Cardiac atrium fibroblast (primary cell): Measurements from ENCODE around the gene SLC1A5. TPM values are rescaled to one million over a fixed set of nuclear protein-coding genes. Genes with fewer than 3 reads are reported as not detected.

ENCODE experiments used
- total RNA-seq: library from RNA; depleted of rRNA; stranded (reverse); fragments of >200 nt; gene quantifications from 2 replicates; pipeline ENCODE4 v1.2.3, GENCODE V29; 2015

Gene SLC1A5
- total RNA-seq: 287 and 295 TPM in 2 replicates

GRCh38 chr19:46788262-46788967 is at the start of gene SLC1A5:
Gene SLC1A5 (minus strand): TSS chr19:46788594. CDS start chr19:46787965, 629 bp downstream.

GRCh38 chr19:46746281-46747057 is 41.9 kb downstream of the SLC1A5 start, which contains the start of gene STRN4:
Gene STRN4 (minus strand): TSS chr19:46746450. CDS start chr19:46746430, 20 bp downstream.

GRCh38 chr19:46745521-46746280 is 42.7 kb downstream of the SLC1A5 start, which contains the start of gene FKRP:
Gene FKRP (plus strand): TSS chr19:46746057. CDS start chr19:46755451, 9,394 bp downstream.

Other genes starting within 250 kb of the SLC1A5 start
- 207 and 293 TPM in 2 replicates for gene CALM3, start 187.3 kb downstream of the SLC1A5 start, total RNA-seq
- 25.4 and 33.9 TPM in 2 replicates for gene PTGIR, start 163.5 kb downstream of the SLC1A5 start, total RNA-seq
- gene GNG8, start 152.4 kb downstream of the SLC1A5 start, total RNA-seq: not detected in 2 replicates
- gene DACT3, start 127.4 kb downstream of the SLC1A5 start, total RNA-seq: 6.0 and 7.8 TPM in 2 replicates
- 12.2 and 17.5 TPM in 2 replicates for gene PRKD2, start 71.5 kb downstream of the SLC1A5 start, total RNA-seq
- 20.8 and 22.2 TPM in 2 replicates for gene FKRP, start 42.5 kb downstream of the SLC1A5 start, total RNA-seq
- 68.2 and 76.5 TPM in 2 replicates for gene STRN4, start 42.1 kb downstream of the SLC1A5 start, total RNA-seq
- 295 and 351 TPM in 2 replicates for gene AP2S1, start 62.3 kb upstream of the SLC1A5 start, total RNA-seq
- gene ARHGAP35, start 72.4 kb upstream of the SLC1A5 start, total RNA-seq: 40.4 and 48.8 TPM in 2 replicates
- gene NPAS1, start 231.2 kb upstream of the SLC1A5 start, total RNA-seq: 12.8 and 16.2 TPM in 2 replicates